NCI-H524 treated with DMSO at 0.1 percent for 48 hours (cell line): ENCODE measurements around the gene LDB2.

ENCODE experiments used
- DNase-seq: peaks from one replicate; lab custom pipeline; 2025; lab: John Stamatoyannopoulos, UW

Gene LDB2

GRCh38 chr4:16483540-16483939 lies 414.9 kb downstream of the LDB2 start:
- no peak for DNase-seq

- DNase-seq = no peak
Measured at GRCh38 chr4:16480011-16480410, 418.4 kb downstream of the LDB2 start.

GRCh38 chr4:16472537-16472936 lies 425.9 kb downstream of the LDB2 start:
- DNase-seq = no peak

GRCh38 chr4:16467061-16467460 lies 431.4 kb downstream of the LDB2 start:
- no peak for DNase-seq

- no peak for DNase-seq
Measured at GRCh38 chr4:16466581-16466980, 431.9 kb downstream of the LDB2 start.

- no peak for DNase-seq
Measured at GRCh38 chr4:16464651-16465050, 433.8 kb downstream of the LDB2 start.

DNA sequence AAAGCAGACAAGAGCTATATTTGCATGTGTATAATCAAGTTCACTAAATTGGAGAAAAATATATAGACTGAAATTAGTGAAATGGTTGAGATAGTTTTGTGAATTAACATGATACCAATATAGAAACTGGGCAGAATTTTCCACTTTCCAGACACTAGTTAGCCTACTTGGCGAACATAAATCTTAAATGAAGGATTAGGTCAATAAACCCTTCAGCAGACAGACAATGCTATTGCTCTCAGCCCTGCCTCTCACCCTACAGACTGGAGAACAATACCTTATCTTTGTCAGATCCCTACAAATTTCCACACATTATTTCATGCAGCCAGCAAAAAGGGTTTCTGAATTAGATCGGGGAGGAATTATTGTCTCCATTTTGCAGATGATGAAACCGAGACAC lies 435.8 kb downstream of the LDB2 start:
- DNase-seq = no peak

GRCh38 chr4:16461362-16461761 lies 437.1 kb downstream of the LDB2 start:
- no peak for DNase-seq

DNA sequence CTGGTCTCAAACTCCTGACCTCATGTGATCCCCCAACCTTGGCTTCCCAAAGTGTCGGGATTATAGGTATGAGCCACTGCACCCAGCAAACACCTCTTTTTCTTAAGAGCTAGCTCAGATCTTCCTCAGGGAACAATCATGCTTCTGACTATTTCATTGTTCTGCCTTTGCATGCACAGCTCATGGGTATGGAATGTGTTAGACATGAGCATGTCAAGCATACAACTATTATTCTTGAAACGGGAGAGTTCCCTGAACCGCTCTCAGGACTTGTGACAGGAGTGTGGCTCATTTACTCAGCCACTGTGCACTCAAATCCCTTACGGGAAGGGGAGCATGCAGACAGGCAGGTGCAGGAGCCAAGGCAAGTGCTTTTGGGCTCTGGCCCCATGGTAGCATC lies 440.5 kb downstream of the LDB2 start:
- DNase-seq = no peak
